CD4-positive, CD25-positive, alpha-beta regulatory T cell (primary cell): ENCODE measurements around the gene ADAM12. TPM values are rescaled to one million over a fixed set of nuclear protein-coding genes. Genes with fewer than 3 reads are reported as not detected.

Experiments
- ATAC-seq, 2 donors: fragments of 150-1000 bp; cut with Tn5 transposase; one replicate each; pipeline ENCODE4 v1.10.0; 2021; ENCODE audit warnings: low read depth in 2 of 2, moderate number of reproducible peaks in 2 of 2, moderate library complexity in 1 of 2
- DNase-seq, 3 donors: peaks; one replicate each; pipeline versions ENCODE4 v3.0.0 to v3.0.0-alpha.2; 2012 to 2022; ENCODE audit warnings: mixed read lengths in 1 of 3
- H3K27ac ChIP-seq: one replicate; pipeline ENCODE4 v1.7.0; 2013; ENCODE audit warnings: mild to moderate bottlenecking, low read length; ENCODE audit not compliant: insufficient read depth, poor library complexity, severe bottlenecking
- H3K27me3 ChIP-seq: one replicate; pipeline ENCODE4 v1.7.0; 2013; ENCODE audit warnings: low read length; ENCODE audit not compliant: control insufficient read depth, insufficient read depth
- H3K36me3 ChIP-seq: one replicate; pipeline ENCODE4 v1.7.0; 2013; ENCODE audit warnings: mild to moderate bottlenecking, low read length, moderate library complexity; ENCODE audit not compliant: control insufficient read depth, insufficient read depth
- H3K4me1 ChIP-seq: 2 replicates; pipeline ENCODE4 v1.7.0; 2013; ENCODE audit warnings: mild to moderate bottlenecking, low read length; ENCODE audit not compliant: insufficient read depth, control insufficient read depth, poor library complexity, severe bottlenecking
- H3K4me3 ChIP-seq: one replicate; pipeline ENCODE4 v1.7.0; 2013; ENCODE audit warnings: low read depth, mild to moderate bottlenecking, low read length, moderate library complexity
- H3K9me3 ChIP-seq, 2 experiments: 1 replicate in 1 of 2; 2 replicates in 1 of 2; pipeline ENCODE4 v1.7.0; 2013; ENCODE audit warnings: low read length in 2 of 2, mild to moderate bottlenecking in 1 of 2, moderate library complexity in 1 of 2; ENCODE audit not compliant: control insufficient read depth in 2 of 2
- H3K27ac Mint-ChIP-seq, 3 donors: one replicate each; pipeline ENCODE4 v1.8.0; 2020 to 2022; ENCODE audit warnings: mild to moderate bottlenecking in 3 of 3, mixed read lengths in 3 of 3, moderate library complexity in 2 of 3
- H3K27me3 Mint-ChIP-seq: one replicate; pipeline ENCODE4 v1.8.0; 2022; ENCODE audit warnings: mild to moderate bottlenecking, mixed read lengths
- H3K36me3 Mint-ChIP-seq: one replicate; pipeline ENCODE4 v1.8.0; 2020; ENCODE audit warnings: mixed read lengths
- H3K4me1 Mint-ChIP-seq, 4 donors: one replicate each; pipeline ENCODE4 v1.8.0; 2020 to 2022; ENCODE audit warnings: mixed read lengths in 4 of 4, mild to moderate bottlenecking in 1 of 4
- H3K4me3 Mint-ChIP-seq, 4 donors: one replicate each; pipeline ENCODE4 v1.8.0; 2020 to 2022; ENCODE audit warnings: mild to moderate bottlenecking in 4 of 4, mixed read lengths in 4 of 4, moderate library complexity in 3 of 4
- H3K9me3 Mint-ChIP-seq, 7 donors: one replicate each; pipeline ENCODE4 v1.8.0; 2020 to 2022; ENCODE audit warnings: mixed read lengths in 7 of 7, mild to moderate bottlenecking in 3 of 7, moderate library complexity in 2 of 7
- polyA plus RNA-seq, 4 donors: library from polyadenylated mRNA; unstranded; fragments of 300-500 nt; fragmentation: Illumina TruSeq; gene quantifications; one replicate each; pipeline ENCODE4 v1.2.3, GENCODE V29; 2021
- total RNA-seq: library from RNA; stranded (reverse); gene quantifications from one replicate; pipeline ENCODE4 v1.2.3, GENCODE V29; 2022

ADAM12 gene
- total and polyA plus RNA-seq, 5 donors from 2014 or later, result 1.3 to 3.8 (median 1.9) TPM

- peaks cover 18% of the 10 kb centered on the region for H3K27me3 Mint-ChIP-seq
- H3K27ac Mint-ChIP-seq, result no peak overlapping the region
- no peak for ATAC-seq
Measured at GRCh38 chr10:126169899-126170298, 218.4 kb downstream of the ADAM12 start.

GRCh38 chr10:126166797-126167196 lies 221.5 kb downstream of the ADAM12 start:
- peaks cover 18% of the 10 kb centered on the region for H3K27me3 Mint-ChIP-seq
- ATAC-seq (peak; percentile 28 to 47), DNase-seq (peak in 1 of 3 donors; percentile 11)
- Histone ChIP-seq H3K9me3 (no peaks in the 10 kb centered on the region), H3K4me1 (no peaks in the 10 kb centered on the region), H3K27me3 (no peaks in the 10 kb centered on the region), H3K27ac (peak overlapping the region; percentile 9), H3K4me3 (peak overlapping the region; percentile 53), H3K36me3 (no peaks in the 10 kb centered on the region)
- peaks cover 0 to 6% (median 0%) of the 10 kb centered on the region in 4 donors for H3K4me1 Mint-ChIP-seq
- H3K4me3 Mint-ChIP-seq, result peak overlapping the region in 1 of 4 donors; percentile 68
- peaks cover 0 to 3% (median 0%) of the 10 kb centered on the region in 7 donors for H3K9me3 Mint-ChIP-seq
- peak overlapping the region in 2 of 3 donors; percentile 21 to 75 for H3K27ac Mint-ChIP-seq
- peaks cover 3% of the 10 kb centered on the region for H3K36me3 Mint-ChIP-seq

More at GRCh38 chr10:126169899-126170298, 218.4 kb downstream of the ADAM12 start:
- Mint-ChIP-seq H3K9me3 (peaks cover 0 to 5% (median 0%) of the 10 kb centered on the region in 7 donors), H3K4me1 (peaks cover 0 to 6% (median 0%) of the 10 kb centered on the region in 4 donors), H3K36me3 (peaks cover 3% of the 10 kb centered on the region), H3K4me3 (peak overlapping the region in 1 of 4 donors; percentile 56)
- no peaks in the 10 kb centered on the region for H3K36me3 ChIP-seq
- H3K9me3 ChIP-seq, result no peaks in the 10 kb centered on the region
- H3K4me3 ChIP-seq, result no peak overlapping the region
- H3K27ac ChIP-seq, result no peak overlapping the region
- no peak for DNase-seq
- no peaks in the 10 kb centered on the region for H3K27me3 ChIP-seq
- H3K4me1 ChIP-seq, result no peaks in the 10 kb centered on the region

- Histone ChIP-seq H3K27me3 (no peaks in the 10 kb centered on the region), H3K27ac (no peak overlapping the region), H3K36me3 (no peaks in the 10 kb centered on the region), H3K4me3 (peak overlapping the region; percentile 18), H3K9me3 (no peaks in the 10 kb centered on the region), H3K4me1 (no peaks in the 10 kb centered on the region)
- DNase-seq, result no peak
- Mint-ChIP-seq H3K4me1 (peaks cover 0 to 6% (median 0%) of the 10 kb centered on the region in 4 donors), H3K4me3 (peak overlapping the region in 1 of 4 donors; percentile 68), H3K27me3 (peaks cover 18% of the 10 kb centered on the region), H3K36me3 (peaks cover 3% of the 10 kb centered on the region), H3K27ac (peak overlapping the region in 1 of 3 donors; percentile 75), H3K9me3 (peaks cover 0 to 3% (median 0%) of the 10 kb centered on the region in 7 donors)
- no peak for ATAC-seq
Measured at GRCh38 chr10:126165874-126166273, 222.4 kb downstream of the ADAM12 start.

GRCh38 chr10:126163506-126163905 lies 224.8 kb downstream of the ADAM12 start:
- Mint-ChIP-seq H3K4me1 (peaks cover 0 to 6% (median 0%) of the 10 kb centered on the region in 4 donors), H3K9me3 (peaks cover 0 to 3% (median 0%) of the 10 kb centered on the region in 7 donors), H3K4me3 (no peak overlapping the region), H3K27ac (no peak overlapping the region), H3K27me3 (peaks cover 12% of the 10 kb centered on the region), H3K36me3 (no peaks in the 10 kb centered on the region)
- H3K4me3 ChIP-seq, result no peak overlapping the region
- DNase-seq (no peak), ATAC-seq (no peak)
- H3K9me3 ChIP-seq, result no peaks in the 10 kb centered on the region
- H3K36me3 ChIP-seq, result no peaks in the 10 kb centered on the region
- no peak overlapping the region for H3K27ac ChIP-seq
- H3K27me3 ChIP-seq, result no peaks in the 10 kb centered on the region
- no peaks in the 10 kb centered on the region for H3K4me1 ChIP-seq

GRCh38 chr10:126161691-126162090 lies 226.6 kb downstream of the ADAM12 start:
- Histone ChIP-seq H3K9me3 (no peaks in the 10 kb centered on the region), H3K27ac (no peak overlapping the region), H3K27me3 (no peaks in the 10 kb centered on the region), H3K36me3 (no peaks in the 10 kb centered on the region), H3K4me3 (no peak overlapping the region), H3K4me1 (no peaks in the 10 kb centered on the region)
- Mint-ChIP-seq H3K4me3 (no peak overlapping the region), H3K36me3 (no peaks in the 10 kb centered on the region), H3K9me3 (peaks cover 0 to 4% (median 0%) of the 10 kb centered on the region in 7 donors), H3K27ac (no peak overlapping the region), H3K27me3 (peaks cover 10% of the 10 kb centered on the region), H3K4me1 (peaks cover 0 to 6% (median 4%) of the 10 kb centered on the region in 4 donors)
- ATAC-seq (no peak), DNase-seq (no peak)

GRCh38 chr10:126160971-126161630 lies 227.2 kb downstream of the ADAM12 start:
- no peak for ATAC-seq
- Mint-ChIP-seq H3K27me3 (peaks cover 4% of the 10 kb centered on the region), H3K27ac (no peak overlapping the region), H3K36me3 (no peaks in the 10 kb centered on the region), H3K9me3 (peaks cover 0 to 6% (median 0%) of the 10 kb centered on the region in 7 donors), H3K4me3 (no peak overlapping the region), H3K4me1 (peaks cover 0 to 12% (median 8%) of the 10 kb centered on the region in 4 donors)
- Histone ChIP-seq H3K9me3 (no peaks in the 10 kb centered on the region), H3K27me3 (no peaks in the 10 kb centered on the region), H3K4me1 (no peaks in the 10 kb centered on the region), H3K4me3 (no peak overlapping the region), H3K27ac (no peak overlapping the region), H3K36me3 (no peaks in the 10 kb centered on the region)
- no peak for DNase-seq

- no peak for ATAC-seq
- Histone ChIP-seq H3K9me3 (no peaks in the 10 kb centered on the region), H3K4me1 (no peaks in the 10 kb centered on the region), H3K27ac (no peak overlapping the region), H3K36me3 (no peaks in the 10 kb centered on the region), H3K4me3 (no peak overlapping the region), H3K27me3 (no peaks in the 10 kb centered on the region)
- H3K36me3 Mint-ChIP-seq, result no peaks in the 10 kb centered on the region
- H3K9me3 Mint-ChIP-seq, result peaks cover 0 to 6% (median 0%) of the 10 kb centered on the region in 7 donors
- no peak overlapping the region for H3K27ac Mint-ChIP-seq
- H3K27me3 Mint-ChIP-seq, result peaks cover 4% of the 10 kb centered on the region
- H3K4me3 Mint-ChIP-seq, result no peak overlapping the region
- no peak for DNase-seq
- peaks cover 0 to 17% (median 12%) of the 10 kb centered on the region in 4 donors for H3K4me1 Mint-ChIP-seq
Measured at GRCh38 chr10:126160571-126160970, 227.7 kb downstream of the ADAM12 start.
